B cell (primary cell): Measurements from ENCODE around the gene SPEN. TPM values are rescaled to one million over a fixed set of nuclear protein-coding genes. Genes with fewer than 3 reads are reported as not detected.

Experiments
- ATAC-seq: fragments of 200-7000 bp; cut with Tn5 transposase; one replicate; pipeline ENCODE4 v1.10.0; 2021; ENCODE audit warnings: low read depth, mild to moderate bottlenecking, moderate number of reproducible peaks, moderate library complexity
- CTCF ChIA-PET: fragments of 350-600 bp; sonication (Branson Sonifier 250); formaldehyde crosslinking; loops from one replicate; lab custom pipeline; 2021; ENCODE audit warnings: antibody characterized with exemption, inconsistent platforms; lab: Charles Lee
- POLR2A ChIA-PET: fragments of 350-600 bp; sonication (Branson Sonifier 250); formaldehyde crosslinking; loops from one replicate; lab custom pipeline; 2021; ENCODE audit warnings: antibody characterized with exemption; lab: Charles Lee
- DNase-seq: peaks from one replicate; pipeline ENCODE4 v3.0.0; 2013
- H2AFZ ChIP-seq: 2 replicates; pipeline ENCODE4 v1.6.1; 2012; ENCODE audit warnings: mild to moderate bottlenecking, low read depth, low read length; ENCODE audit not compliant: insufficient read depth, poor library complexity, severe bottlenecking
- H3K27ac ChIP-seq, 2 donors: 1 replicate in 1 of 2; 2 replicates in 1 of 2; pipeline ENCODE4 v1.5.1; 2012 to 2013; ENCODE audit warnings: low read length in 2 of 2, mild to moderate bottlenecking in 2 of 2, moderate library complexity in 1 of 2
- H3K27me3 ChIP-seq, 4 experiments: fragments of 200-600 bp in 1 of 4; sonication (generic) in 1 of 4; replicated peaks in 1 of 4; 1 replicate in 2 of 4; 2 replicates in 2 of 4; pipeline versions ENCODE4 v1.6.1 to v1.7.0; 2013 to 2016; ENCODE audit warnings: low read length in 3 of 4, mild to moderate bottlenecking in 2 of 4, mixed read lengths in 1 of 4, moderate library complexity in 1 of 4; ENCODE audit not compliant: insufficient read depth in 4 of 4, control insufficient read depth in 3 of 4; ENCODE audit errors: control extremely low read depth in 1 of 4
- H3K36me3 ChIP-seq, 2 experiments: replicated peaks in 1 of 2; 1 replicate in 1 of 2; 2 replicates in 1 of 2; pipeline versions ENCODE4 v1.6.1 to v1.7.1; 2013; ENCODE audit warnings: low read length in 1 of 2; ENCODE audit not compliant: insufficient read depth in 2 of 2, control insufficient read depth in 1 of 2; ENCODE audit errors: control extremely low read depth in 1 of 2, extremely low read depth in 1 of 2
- H3K4me1 ChIP-seq, 2 donors: fragments of 200-600 bp in 1 of 2; sonication (generic) in 1 of 2; 1 replicate in 1 of 2; 2 replicates in 1 of 2; pipeline versions ENCODE4 v1.5.1 to v1.6.1; 2013 to 2017; ENCODE audit warnings: low read length in 2 of 2; ENCODE audit not compliant: control insufficient read depth in 2 of 2, insufficient read depth in 2 of 2
- H3K4me2 ChIP-seq: replicated peaks from 2 replicates; pipeline ENCODE3; 2012; ENCODE audit warnings: mild to moderate bottlenecking, low read depth, low read length; ENCODE audit not compliant: poor library complexity, severe bottlenecking
- H3K4me3 ChIP-seq, 5 experiments: fragments of 200-600 bp in 1 of 5; sonication (generic) in 1 of 5; 1 replicate in 3 of 5; 2 replicates in 2 of 5; pipeline versions ENCODE4 v1.5.1 to v1.7.0; 2011 to 2016; ENCODE audit warnings: low read length in 4 of 5, mild to moderate bottlenecking in 4 of 5, low read depth in 2 of 5, control low read depth in 1 of 5, moderate library complexity in 1 of 5; ENCODE audit not compliant: insufficient read depth in 1 of 5; ENCODE audit errors: control extremely low read depth in 1 of 5, extremely low read depth in 1 of 5
- H3K79me2 ChIP-seq: fragments of 200-600 bp; sonication (generic); one replicate; pipeline ENCODE4 v1.6.0; 2016; ENCODE audit warnings: low read length; ENCODE audit not compliant: control insufficient read depth, insufficient read depth
- H3K9ac ChIP-seq: fragments of 200-600 bp; sonication (generic); 2 replicates; pipeline ENCODE4 v1.6.1; 2017; ENCODE audit warnings: mild to moderate bottlenecking, low read length, moderate library complexity
- H3K9me3 ChIP-seq, 3 donors: one replicate each; pipeline versions ENCODE4 v1.6.1 to v1.7.1; 2013; ENCODE audit warnings: low read length in 2 of 3; ENCODE audit not compliant: control insufficient read depth in 2 of 3, insufficient read depth in 1 of 3; ENCODE audit errors: control extremely low read depth in 1 of 3
- H4K20me1 ChIP-seq: 2 replicates; pipeline ENCODE4 v1.6.0; 2012; ENCODE audit warnings: mild to moderate bottlenecking, low read length; ENCODE audit not compliant: insufficient read depth, control insufficient read depth, poor library complexity, severe bottlenecking
- H3K27ac Mint-ChIP-seq: one replicate; pipeline ENCODE4 v1.8.0; 2021; ENCODE audit warnings: mixed read lengths
- H3K27me3 Mint-ChIP-seq: one replicate; pipeline ENCODE4 v1.8.0; 2021; ENCODE audit warnings: mixed read lengths
- H3K4me1 Mint-ChIP-seq: one replicate; pipeline ENCODE4 v1.8.0; 2021; ENCODE audit warnings: mixed read lengths
- H3K4me3 Mint-ChIP-seq: one replicate; pipeline ENCODE4 v1.8.0; 2021; ENCODE audit warnings: mixed read lengths
- H3K9me3 Mint-ChIP-seq: one replicate; pipeline ENCODE4 v1.8.0; 2022; ENCODE audit warnings: mixed read lengths; ENCODE audit not compliant: insufficient read depth
- CTCF ChIP-seq: fragments of 200-600 bp; IDR thresholded peaks from one replicate; pipeline ENCODE4 v1.8.0; 2022; ENCODE audit warnings: antibody characterized with exemption, mild to moderate bottlenecking
- EZH2 ChIP-seq: IDR thresholded peaks from 2 replicates; pipeline ENCODE4 v1.6.1; 2012; ENCODE audit warnings: borderline replicate concordance, low read depth, mild to moderate bottlenecking, moderate library complexity, low read length; ENCODE audit not compliant: insufficient read depth, poor library complexity, severe bottlenecking
- whole genome bisulfite sequencing: methylation state at CpG from one replicate; pipeline ENCODE4 v1.1.5; 2013; ENCODE audit warnings: missing lambda C conversion rate; ENCODE audit not compliant: insufficient coverage; 5-methylcytosine and 5-hydroxymethylcytosine counted together
- intact Hi-C: fragments of 100-400 bp; cut with micrococcal nuclease; formaldehyde crosslinking; loops from one replicate; pipeline ENCODE4 v1.10.0; 2022
- polyA plus RNA-seq: library from polyadenylated mRNA; depleted of rRNA; stranded (reverse); fragments of >200 nt; gene quantifications from 2 replicates; pipeline ENCODE4 v1.2.3, GENCODE V29; 2012
- total RNA-seq, 2 donors: library from RNA; stranded (reverse); fragments of 120-200 nt in 1 of 2; gene quantifications; 1 replicate in 1 of 2; 2 replicates in 1 of 2; pipeline versions ENCODE4 v1.2.3 to v1.2.4, GENCODE V29; 2013 to 2022

The SPEN gene
- total and polyA plus RNA-seq, 2 donors (not counting 1 experiment from before 2014, with no cell fraction given): 29.1 to 126 TPM

DNA sequence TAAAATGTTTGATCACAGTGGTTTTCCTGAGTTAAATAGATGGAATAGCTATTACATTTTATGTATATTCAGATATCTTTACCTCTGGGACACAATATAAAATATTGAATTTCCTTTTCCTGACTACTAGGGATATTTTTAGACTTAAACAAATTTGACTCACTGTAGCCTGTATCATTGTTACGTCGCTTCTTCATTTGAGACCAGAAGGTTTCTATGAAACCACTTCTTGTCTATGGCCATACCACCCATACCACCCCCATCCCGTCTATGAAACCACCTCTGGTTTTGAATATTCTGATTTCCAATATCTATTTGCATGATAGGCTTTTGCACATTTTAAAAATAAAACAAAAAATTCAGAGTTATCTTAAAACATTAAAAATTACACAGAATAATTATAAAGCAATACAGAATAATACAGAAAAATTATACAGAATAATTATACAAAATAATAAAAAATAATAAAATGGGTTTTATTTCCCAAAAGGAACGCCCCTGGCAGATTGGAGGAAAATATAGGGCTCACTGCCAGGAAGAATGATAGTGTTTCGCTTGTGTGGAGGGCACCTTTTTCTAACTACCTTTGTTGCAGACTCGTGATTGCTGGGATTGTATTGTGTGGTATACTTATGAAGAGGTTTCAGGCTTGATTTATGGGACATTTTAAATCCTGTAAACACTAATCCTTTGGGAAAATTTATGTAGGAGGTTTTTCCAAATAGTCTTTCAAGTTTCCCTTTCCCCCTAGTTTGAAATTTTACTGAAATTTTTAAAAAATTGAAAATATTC, 4.7 kb downstream of the SPEN start:
- ATAC-seq (no peak), DNase-seq (peak; percentile 55)
- intact Hi-C loops: loop anchor here (1.0 kb wide), 1 partner anchor 34 kb away; no protein-coding TSS in a partner anchor
- Histone ChIP-seq H3K79me2 (peaks cover 89% of the 10 kb centered on the region), H3K27ac (peak overlapping the region in 1 of 2 donors; percentile 56), H3K4me2 (peak overlapping the region; percentile 60), H3K9me3 (peaks cover 0 to under 1% (median 0%) of the 10 kb centered on the region in 3 donors), H3K4me1 (peaks cover 34 to 46% of the 10 kb centered on the region in 2 donors), H3K9ac (peak overlapping the region; percentile 34), H3K4me3 (peak overlapping the region in 1 of 5 experiments; percentile 31), H3K27me3 (no peaks in the 10 kb centered on the region), H2AFZ (no peak overlapping the region), H4K20me1 (peaks cover 20% of the 10 kb centered on the region), H3K36me3 (no peaks in the 10 kb centered on the region)
- 0% methylated on average over 2 of the region's 6 CpGs for WGBS
- no peaks in the 10 kb centered on the region for H3K27me3 Mint-ChIP-seq
- CTCF ChIA-PET: interaction anchor here (0.6 to 7.4 kb wide), 3 partner anchors 9 to 38 kb away, joined by 3 to 52 read pairs (median 4); no protein-coding TSS in a partner anchor
- peak overlapping the region; percentile 3 for H3K27ac Mint-ChIP-seq
- no peak for TF ChIP-seq CTCF
- TF ChIP-seq EZH2: no peak
- POLR2A ChIA-PET: interaction anchor here (0.6 to 9.4 kb wide), 2 partner anchors 16 to 54 kb away, joined by 6 to 221 read pairs; no protein-coding TSS in a partner anchor
- H3K9me3 Mint-ChIP-seq: no peaks in the 10 kb centered on the region
- peaks cover 46% of the 10 kb centered on the region for H3K4me1 Mint-ChIP-seq
- H3K4me3 Mint-ChIP-seq: peak overlapping the region; percentile 17
